Testis (tissue), 3 donors: ENCODE data around the gene CST6. TPM values are rescaled to one million over a fixed set of nuclear protein-coding genes. Genes with fewer than 3 reads are reported as not detected.

Experiments used
- DNase-seq: peaks from one replicate; pipeline ENCODE4 v3.0.0-alpha.2; 2019
- H3K27ac ChIP-seq, 2 donors: fragments of 200-600 bp; sonication (generic); one replicate each; pipeline ENCODE4 v1.5.1; 2019
- H3K27me3 ChIP-seq: fragments of 200-600 bp; sonication (generic); one replicate; pipeline ENCODE4 v1.5.1; 2019
- H3K36me3 ChIP-seq: fragments of 200-600 bp; sonication (generic); one replicate; pipeline ENCODE4 v1.5.1; 2017; ENCODE audit warnings: low read depth; ENCODE audit errors: missing control alignments
- H3K4me1 ChIP-seq: fragments of 200-600 bp; sonication (generic); one replicate; pipeline ENCODE4 v1.5.1; 2019
- H3K4me3 ChIP-seq, 2 donors: fragments of 200-600 bp; sonication (generic); one replicate each; pipeline ENCODE4 v1.5.1; 2017 to 2019
- H3K9me3 ChIP-seq: fragments of 200-600 bp; sonication (generic); one replicate; pipeline ENCODE4 v1.5.1; 2017
- POLR2A ChIP-seq: fragments of 450-650 bp; IDR thresholded peaks from one replicate; pipeline ENCODE4 v1.6.1; 2017; ENCODE audit warnings: antibody characterized with exemption, mild to moderate bottlenecking, moderate library complexity
- WGBS, 2 donors: methylation state at CpG; one replicate each; pipeline ENCODE4 v1.1.5; 2018; 5-methylcytosine and 5-hydroxymethylcytosine counted together
- intact Hi-C: fragments of 100-400 bp; cut with DNase I; formaldehyde crosslinking; loops from one replicate; pipeline ENCODE4 v1.15.1; 2023; ENCODE audit warnings: low total_unique reads
- polyA plus RNA-seq: library from polyadenylated mRNA; stranded (reverse); fragments of 350-450 nt; fragmentation: Illumina TruSeq; extraction: RNeasy Lipid Tissue Mini Kit (QIAGEN cat#74804); gene quantifications from one replicate; pipeline ENCODE4 v1.2.3, GENCODE V29; 2014; ENCODE audit warnings: low read depth, low replicate concordance; ENCODE audit not compliant: insufficient read depth
- total RNA-seq, 2 donors: library from RNA; depleted of rRNA; stranded (reverse); fragments of >200 nt; gene quantifications; one replicate each; pipeline ENCODE4 v1.2.3, GENCODE V29; 2016
- TF ChIP-seq, protein P1 (sequence below), 3 experiments: fragments of 450-650 bp in 2 of 3; fragments of 200-600 bp in 1 of 3; sonication (generic) in 1 of 3; IDR thresholded peaks; one replicate each; pipeline ENCODE4 v1.5.1; 2016 to 2019; ENCODE audit warnings: antibody characterized with exemption in 3 of 3, mild to moderate bottlenecking in 2 of 3, moderate library complexity in 1 of 3

Gene CST6
- total and polyA plus RNA-seq, 3 donors from 2014 or later = 3.0 to 11.9 (median 6.6) TPM

DNA sequence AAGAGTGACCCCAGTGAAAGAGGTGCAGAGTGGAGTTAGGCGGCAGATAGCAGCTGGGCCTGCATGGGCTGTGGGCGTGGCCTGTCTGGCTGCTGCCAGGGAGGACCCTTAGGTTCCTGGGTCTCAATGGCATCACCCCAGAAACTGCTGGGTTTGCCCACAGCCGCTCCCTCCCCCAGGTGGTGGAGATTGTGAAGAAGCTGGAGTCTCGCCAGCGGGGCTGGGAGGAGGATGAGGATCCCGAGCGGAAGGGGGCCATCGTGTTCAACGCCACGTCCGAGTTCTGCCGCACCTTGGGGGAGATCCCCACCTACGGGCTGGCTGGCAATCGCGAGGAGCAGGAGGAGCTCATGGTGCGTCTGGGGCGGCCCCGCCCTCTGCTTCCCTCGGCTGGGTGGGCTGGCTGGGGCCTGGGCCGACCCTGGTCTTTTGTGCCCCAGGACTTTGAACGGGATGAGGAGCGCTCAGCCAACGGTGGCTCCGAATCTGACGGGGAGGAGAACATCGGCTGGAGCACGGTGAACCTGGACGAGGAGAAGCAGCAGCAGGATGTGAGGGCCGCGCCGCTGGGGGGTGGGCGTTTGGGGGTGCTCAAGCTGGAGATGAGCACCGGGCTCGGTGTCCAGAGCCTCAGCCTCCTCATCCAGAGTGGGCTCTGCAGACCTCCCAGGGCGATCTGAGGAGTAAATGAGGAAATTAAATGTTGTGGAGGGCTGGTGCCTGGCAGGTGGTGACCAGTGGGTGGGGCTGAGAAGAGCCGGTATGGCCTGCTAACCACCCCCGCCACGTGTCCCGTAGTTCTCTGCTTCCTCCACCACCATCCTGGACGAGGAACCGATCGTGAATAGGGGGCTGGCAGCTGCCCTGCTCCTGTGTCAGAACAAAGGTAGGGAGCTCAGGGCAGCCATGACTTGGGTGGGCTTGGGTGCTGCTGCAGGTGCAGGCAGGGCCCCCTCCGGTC, 35.3 kb upstream of the CST6 start:
- H3K36me3 ChIP-seq = no peaks in the 10 kb centered on the region
- intact Hi-C loops = no loop called here
- TF ChIP-seq, protein P1, sequence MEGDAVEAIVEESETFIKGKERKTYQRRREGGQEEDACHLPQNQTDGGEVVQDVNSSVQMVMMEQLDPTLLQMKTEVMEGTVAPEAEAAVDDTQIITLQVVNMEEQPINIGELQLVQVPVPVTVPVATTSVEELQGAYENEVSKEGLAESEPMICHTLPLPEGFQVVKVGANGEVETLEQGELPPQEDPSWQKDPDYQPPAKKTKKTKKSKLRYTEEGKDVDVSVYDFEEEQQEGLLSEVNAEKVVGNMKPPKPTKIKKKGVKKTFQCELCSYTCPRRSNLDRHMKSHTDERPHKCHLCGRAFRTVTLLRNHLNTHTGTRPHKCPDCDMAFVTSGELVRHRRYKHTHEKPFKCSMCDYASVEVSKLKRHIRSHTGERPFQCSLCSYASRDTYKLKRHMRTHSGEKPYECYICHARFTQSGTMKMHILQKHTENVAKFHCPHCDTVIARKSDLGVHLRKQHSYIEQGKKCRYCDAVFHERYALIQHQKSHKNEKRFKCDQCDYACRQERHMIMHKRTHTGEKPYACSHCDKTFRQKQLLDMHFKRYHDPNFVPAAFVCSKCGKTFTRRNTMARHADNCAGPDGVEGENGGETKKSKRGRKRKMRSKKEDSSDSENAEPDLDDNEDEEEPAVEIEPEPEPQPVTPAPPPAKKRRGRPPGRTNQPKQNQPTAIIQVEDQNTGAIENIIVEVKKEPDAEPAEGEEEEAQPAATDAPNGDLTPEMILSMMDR (IDR thresholded peaks at IDR 0.05) = no peak
- TF ChIP-seq POLR2A = no peak
- no peak for DNase-seq
- no peak overlapping the region for H3K4me3 ChIP-seq
- no peaks in the 10 kb centered on the region for H3K9me3 ChIP-seq
- no peaks in the 10 kb centered on the region for H3K27me3 ChIP-seq
- WGBS, 2 donors = 81 to 83% methylated on average over 19 to 43 of the region's 43 CpGs
- no peak overlapping the region for H3K27ac ChIP-seq
- no peaks in the 10 kb centered on the region for H3K4me1 ChIP-seq

DNA sequence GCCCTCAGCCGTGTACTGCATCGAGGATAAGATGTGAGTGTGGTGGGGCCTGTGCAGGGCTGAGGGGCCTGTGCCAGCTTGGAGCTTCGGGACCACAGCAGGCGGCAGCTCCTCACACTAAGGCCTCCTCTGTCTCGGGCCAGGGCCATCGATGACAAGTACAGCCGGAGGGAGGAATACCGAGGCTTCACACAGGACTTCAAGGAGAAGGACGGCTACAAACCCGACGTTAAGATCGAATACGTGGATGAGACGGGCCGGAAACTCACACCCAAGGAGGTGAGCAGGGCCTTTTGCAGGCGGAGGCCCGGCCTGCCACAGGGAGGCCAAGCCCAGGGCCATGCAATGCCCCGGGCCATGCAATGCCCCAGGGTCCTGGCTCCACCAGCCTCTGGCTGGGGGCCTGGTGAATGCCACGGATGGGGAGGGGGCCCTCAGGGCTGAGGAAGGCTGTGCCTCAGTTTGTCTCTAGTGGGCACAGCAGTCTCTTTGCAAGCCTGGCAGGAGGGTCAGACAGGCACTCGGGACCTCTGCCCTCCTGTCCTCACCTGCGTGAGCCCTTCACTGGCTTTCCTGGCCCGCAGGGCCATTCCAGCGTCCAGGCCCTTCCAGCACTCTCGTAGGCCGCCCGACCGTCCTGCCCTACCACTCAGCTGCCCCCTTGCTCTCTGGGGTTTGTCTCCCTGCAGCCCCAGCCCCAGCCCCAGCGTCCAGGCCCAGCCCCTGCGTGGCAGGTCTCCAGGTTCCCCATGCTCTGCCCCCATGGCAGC, 34.0 kb upstream of the CST6 start:
- 91% methylated on average over 16 to 28 of the region's 29 CpGs for WGBS, 2 donors
- Histone ChIP-seq H3K27me3 (no peaks in the 10 kb centered on the region), H3K4me1 (no peaks in the 10 kb centered on the region), H3K27ac (no peak overlapping the region), H3K9me3 (no peaks in the 10 kb centered on the region), H3K4me3 (no peak overlapping the region), H3K36me3 (no peaks in the 10 kb centered on the region)
- no peak for DNase-seq
- intact Hi-C loops = no loop called here
- no peak for TF ChIP-seq POLR2A
- TF ChIP-seq, protein P1 (IDR thresholded peaks at IDR 0.05) = no peak

GRCh38 chr11:65978391-65979238, 33.2 kb upstream of the CST6 start:
- 91 to 93% methylated on average over 18 to 34 of the region's 34 CpGs for WGBS, 2 donors
- Histone ChIP-seq H3K9me3 (no peaks in the 10 kb centered on the region), H3K27me3 (no peaks in the 10 kb centered on the region), H3K4me1 (no peaks in the 10 kb centered on the region), H3K4me3 (no peak overlapping the region), H3K36me3 (no peaks in the 10 kb centered on the region), H3K27ac (no peak overlapping the region)
- no peak for DNase-seq
- TF ChIP-seq, protein P1 (IDR thresholded peaks at IDR 0.05) = no peak
- no peak for TF ChIP-seq POLR2A
- intact Hi-C loops = no loop called here

- no peak for TF ChIP-seq POLR2A
- Histone ChIP-seq H3K36me3 (no peaks in the 10 kb centered on the region), H3K4me1 (no peaks in the 10 kb centered on the region), H3K27me3 (no peaks in the 10 kb centered on the region), H3K9me3 (no peaks in the 10 kb centered on the region), H3K4me3 (no peak overlapping the region), H3K27ac (no peak overlapping the region)
- no peak for DNase-seq
- 84 to 86% methylated on average over 7 to 10 of the region's 10 CpGs for WGBS, 2 donors
- intact Hi-C loops = no loop called here
These were observed 32.5 kb upstream of the CST6 start for GRCh38 chr11:65979261-65979759.
